Suprapubic skin (tissue), 4 donors: ENCODE measurements around the gene GABARAPL1. TPM values are rescaled to one million over a fixed set of nuclear protein-coding genes. Genes with fewer than 3 reads are reported as not detected.
"Not testable (repeated sequence)": the region's sequence is repeated elsewhere in the genome, so short reads cannot be mapped to it uniquely, and the experiment has no call there.

Experiments
- DNase-seq, 2 donors: peaks; one replicate each; pipeline ENCODE4 v3.0.0-alpha.2; 2019; ENCODE audit warnings: low spot score in 2 of 2
- H3K27ac ChIP-seq: fragments of 200-600 bp; sonication (generic); one replicate; pipeline ENCODE4 v1.5.1; 2019
- H3K27me3 ChIP-seq: fragments of 200-600 bp; sonication (generic); one replicate; pipeline ENCODE4 v1.5.1; 2019
- H3K36me3 ChIP-seq: fragments of 200-600 bp; sonication (generic); one replicate; pipeline ENCODE4 v1.5.1; 2019
- H3K4me1 ChIP-seq: fragments of 200-600 bp; sonication (generic); one replicate; pipeline ENCODE4 v1.5.1; 2019
- H3K4me3 ChIP-seq: fragments of 200-600 bp; sonication (generic); one replicate; pipeline ENCODE4 v1.5.1; 2019; ENCODE audit warnings: mild to moderate bottlenecking
- H3K9me3 ChIP-seq: fragments of 200-600 bp; sonication (generic); one replicate; pipeline ENCODE4 v1.5.1; 2019
- CTCF ChIP-seq, 2 donors: fragments of 200-600 bp in 1 of 2; fragments of 450-650 bp in 1 of 2; sonication (generic) in 1 of 2; IDR thresholded peaks; one replicate each; pipeline ENCODE4 v1.5.1; 2016 to 2019; ENCODE audit warnings: antibody characterized with exemption in 2 of 2, mild to moderate bottlenecking in 1 of 2, moderate library complexity in 1 of 2
- EP300 ChIP-seq: sonication (generic); formaldehyde crosslinking; IDR thresholded peaks from one replicate; pipeline ENCODE4 v1.6.1; 2017; ENCODE audit warnings: antibody characterized with exemption
- POLR2A ChIP-seq, 2 donors: fragments of 450-650 bp; IDR thresholded peaks; one replicate each; pipeline ENCODE4 v1.6.1; 2017; ENCODE audit warnings: antibody characterized with exemption in 2 of 2, mild to moderate bottlenecking in 2 of 2, moderate library complexity in 2 of 2
- POLR2AphosphoS5 ChIP-seq, 3 donors: sonication (generic); formaldehyde crosslinking; IDR thresholded peaks; one replicate each; pipeline ENCODE4 v1.6.1; 2017; ENCODE audit warnings: antibody characterized with exemption in 3 of 3
- WGBS: methylation state at CpG from one replicate; pipeline ENCODE4 v1.1.5; 2018; 5-methylcytosine and 5-hydroxymethylcytosine counted together
- total RNA-seq, 4 donors: library from RNA; depleted of rRNA; stranded (reverse); fragments of >200 nt; gene quantifications; one replicate each; pipeline ENCODE4 v1.1.0, GENCODE V29; 2016

Gene GABARAPL1
- total RNA-seq, 4 donors from 2014 or later: 48.7 to 94.6 (median 81.1) TPM

- TF ChIP-seq EP300 (no peak), POLR2A (IDR thresholded peaks at IDR 0.05) (no peak), CTCF (IDR thresholded peaks at IDR 0.05) (no peak), POLR2AphosphoS5 (IDR thresholded peaks at IDR 0.05) (no peak)
- H3K27me3 ChIP-seq: no peaks in the 10 kb centered on the region
- WGBS: 73% methylated on average over 5 of the region's 5 CpGs
- H3K27ac ChIP-seq: no peak overlapping the region
- DNase-seq: no peak
- no peaks in the 10 kb centered on the region for H3K36me3 ChIP-seq
- no peak overlapping the region for H3K4me3 ChIP-seq
- H3K4me1 ChIP-seq: no peaks in the 10 kb centered on the region
- H3K9me3 ChIP-seq: no peaks in the 10 kb centered on the region
These were observed 14.8 kb upstream of the GABARAPL1 start for GRCh38 chr12:10197879-10198278.

GRCh38 chr12:10204495-10204894 is 8.2 kb upstream of the GABARAPL1 start:
- not testable (repeated sequence) for DNase-seq, H3K4me1 ChIP-seq, H3K27ac ChIP-seq, H3K4me3 ChIP-seq, H3K9me3 ChIP-seq, H3K27me3 ChIP-seq, H3K36me3 ChIP-seq
- WGBS: 93% methylated on average over 2 of the region's 2 CpGs

- Histone ChIP-seq H3K27me3 (no peaks in the 10 kb centered on the region), H3K27ac (no peak overlapping the region), H3K4me1 (no peaks in the 10 kb centered on the region), H3K9me3 (no peaks in the 10 kb centered on the region), H3K4me3 (no peak overlapping the region), H3K36me3 (no peaks in the 10 kb centered on the region)
- no peak for TF ChIP-seq EP300
- no peak for TF ChIP-seq POLR2A (IDR thresholded peaks at IDR 0.05)
- TF ChIP-seq CTCF (IDR thresholded peaks at IDR 0.05): no peak
- TF ChIP-seq POLR2AphosphoS5 (IDR thresholded peaks at IDR 0.05): no peak
- no peak for DNase-seq
- 84% methylated on average over 3 of the region's 3 CpGs for WGBS
These were observed 7.4 kb upstream of the GABARAPL1 start for GRCh38 chr12:10205220-10205807.

DNA sequence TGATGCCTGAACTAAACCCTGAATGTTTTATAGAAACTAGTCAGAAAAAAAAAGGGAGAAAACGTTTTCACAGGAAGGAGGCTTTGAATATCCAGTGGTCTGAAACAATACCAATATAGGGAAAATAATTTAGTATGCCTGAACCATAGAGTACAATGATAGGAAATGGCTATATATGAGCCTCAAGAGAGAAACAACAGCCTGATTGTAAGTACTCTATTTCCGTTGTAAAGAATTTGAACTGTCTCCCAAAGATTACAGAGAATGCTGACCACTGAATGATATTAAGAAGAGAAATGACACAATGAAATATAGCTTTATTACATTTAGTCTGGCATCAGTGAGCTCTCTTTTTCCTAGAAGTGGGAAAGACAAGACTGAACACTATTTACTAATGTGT is 5.5 kb upstream of the GABARAPL1 start:
- no peaks in the 10 kb centered on the region for H3K9me3 ChIP-seq
- H3K36me3 ChIP-seq: no peaks in the 10 kb centered on the region
- H3K4me1 ChIP-seq: peaks cover 6% of the 10 kb centered on the region
- WGBS: 35% methylated on average over 2 of the region's 2 CpGs
- H3K27me3 ChIP-seq: no peaks in the 10 kb centered on the region
- no peak for DNase-seq
- no peak overlapping the region for H3K4me3 ChIP-seq
- no peak overlapping the region for H3K27ac ChIP-seq
- TF ChIP-seq POLR2A (IDR thresholded peaks at IDR 0.05) (no peak), EP300 (no peak), CTCF (IDR thresholded peaks at IDR 0.05) (no peak), POLR2AphosphoS5 (IDR thresholded peaks at IDR 0.05) (no peak)

DNA sequence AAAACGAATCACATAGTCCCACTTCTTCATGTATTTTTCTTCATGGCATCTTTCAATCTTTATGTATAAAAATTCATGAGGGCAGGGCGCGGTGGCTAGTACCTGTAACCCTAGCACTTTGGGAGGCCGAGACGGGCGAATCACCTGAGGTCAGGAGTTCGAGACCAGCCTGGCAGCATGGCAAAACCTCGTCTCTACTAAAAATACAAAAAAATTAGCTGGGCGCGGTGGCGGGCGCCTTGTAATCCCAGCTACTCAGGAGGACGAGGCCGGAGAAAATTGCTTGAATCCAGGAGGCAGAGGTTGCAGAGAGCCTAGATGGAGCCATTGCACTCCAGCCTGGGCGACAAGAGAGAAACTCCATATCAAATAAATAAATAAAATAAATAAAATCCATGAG is 2.5 kb upstream of the GABARAPL1 start:
- H3K27ac ChIP-seq: no peak overlapping the region

DNA sequence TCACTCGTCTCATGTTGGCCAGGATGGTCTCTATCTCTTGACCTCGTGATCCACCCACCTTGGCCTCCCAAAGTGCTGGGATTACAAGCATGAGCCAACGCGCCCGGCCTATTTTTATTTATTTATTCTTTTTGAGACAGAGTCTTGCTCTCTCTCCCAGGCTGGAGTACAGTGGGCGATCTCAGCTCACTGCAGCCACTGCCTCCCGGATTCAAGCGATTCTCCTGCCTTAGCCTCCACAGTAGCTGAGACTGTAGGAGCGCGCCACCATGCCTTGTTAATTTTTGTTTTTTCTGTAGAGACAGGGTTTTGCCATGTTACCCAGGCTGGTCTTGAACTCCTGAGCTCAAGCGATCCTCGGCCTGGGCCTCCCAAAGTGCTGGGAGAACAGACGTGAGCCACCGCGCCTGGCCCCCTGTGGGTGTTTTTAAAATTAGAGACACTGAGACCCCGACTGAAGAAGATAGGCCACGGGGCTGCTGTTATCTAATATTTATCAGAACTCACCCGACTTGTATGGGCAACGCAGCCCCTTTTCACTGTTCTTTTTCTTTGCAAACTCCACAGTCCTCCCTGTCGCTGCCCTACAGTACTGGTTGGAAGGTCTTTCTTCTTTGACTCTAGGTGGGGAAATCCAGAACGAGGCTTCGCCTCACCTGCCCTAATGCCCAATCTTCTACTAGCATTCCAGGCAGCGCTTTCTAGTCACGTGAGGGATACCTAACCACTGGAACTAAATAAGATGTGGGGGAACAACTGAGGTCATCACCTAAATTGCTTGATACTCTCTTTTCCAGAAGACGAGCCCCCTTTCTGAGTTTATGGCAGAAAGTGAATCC is 1.4 kb upstream of the GABARAPL1 start:
- TF ChIP-seq CTCF (IDR thresholded peaks at IDR 0.05) (no peak), EP300 (no peak), POLR2AphosphoS5 (IDR thresholded peaks at IDR 0.05) (no peak), POLR2A (IDR thresholded peaks at IDR 0.05) (no peak)
- Histone ChIP-seq H3K36me3 (no peaks in the 10 kb centered on the region), H3K4me1 (peaks cover 23% of the 10 kb centered on the region), H3K27me3 (no peaks in the 10 kb centered on the region), H3K27ac (peak overlapping the region; percentile 99), H3K9me3 (no peaks in the 10 kb centered on the region), H3K4me3 (peak overlapping the region; percentile 75)
- peak in 1 of 2 donors; percentile 66 for DNase-seq
- WGBS: 93% methylated on average over 25 of the region's 25 CpGs

More for the DNA sequence above, 2.5 kb upstream of the GABARAPL1 start:
- peaks cover 17% of the 10 kb centered on the region for H3K4me1 ChIP-seq
- no peak overlapping the region for H3K4me3 ChIP-seq
- DNase-seq: no peak
- TF ChIP-seq POLR2AphosphoS5 (IDR thresholded peaks at IDR 0.05) (no peak), POLR2A (IDR thresholded peaks at IDR 0.05) (no peak)
- no peaks in the 10 kb centered on the region for H3K9me3 ChIP-seq
- no peaks in the 10 kb centered on the region for H3K27me3 ChIP-seq
- WGBS: 89% methylated on average over 15 of the region's 15 CpGs
- no peaks in the 10 kb centered on the region for H3K36me3 ChIP-seq
